GM23338 (cell line): ENCODE data around the gene NOP16. TPM values are rescaled to one million over a fixed set of nuclear protein-coding genes. Genes with fewer than 3 reads are reported as not detected.

Source experiments
- ATAC-seq: fragments of 200-7000 bp; cut with Tn5 transposase; 3 replicates; pipeline ENCODE4 v1.9.1; 2020
- DNase-seq: peaks from one replicate; pipeline ENCODE4 v3.0.0-alpha.2; 2015; ENCODE audit warnings: low spot score
- H2AFZ ChIP-seq: fragments of 200-600 bp; sonication (generic); 2 replicates; pipeline ENCODE4 v1.8.0; 2016; ENCODE audit warnings: antibody characterized with exemption, mild to moderate bottlenecking, moderate library complexity
- H3F3A ChIP-seq: fragments of 200-600 bp; sonication (generic); replicated peaks from 2 replicates; pipeline ENCODE4 v1.8.0; 2017; ENCODE audit warnings: antibody characterized with exemption, mixed run types, low read depth
- H3K27ac ChIP-seq: fragments of 200-600 bp; sonication (generic); 2 replicates; pipeline ENCODE4 v1.6.1; 2016; ENCODE audit warnings: low read depth
- H3K27me3 ChIP-seq: fragments of 200-600 bp; sonication (generic); 2 replicates; pipeline ENCODE4 v1.8.0; 2016; ENCODE audit warnings: mild to moderate bottlenecking, mixed run types, moderate library complexity; ENCODE audit not compliant: insufficient read depth
- H3K36me3 ChIP-seq: fragments of 200-600 bp; sonication (generic); 2 replicates; pipeline ENCODE4 v1.8.0; 2016; ENCODE audit warnings: mild to moderate bottlenecking; ENCODE audit not compliant: insufficient read depth
- H3K4me1 ChIP-seq: fragments of 200-600 bp; sonication (generic); 2 replicates; pipeline ENCODE4 v1.8.0; 2016; ENCODE audit warnings: mild to moderate bottlenecking, moderate library complexity; ENCODE audit not compliant: insufficient read depth
- H3K4me2 ChIP-seq: fragments of 200-600 bp; sonication (generic); 2 replicates; pipeline ENCODE4 v1.7.1; 2017; ENCODE audit warnings: mixed run types
- H3K4me3 ChIP-seq: fragments of 200-600 bp; sonication (generic); 2 replicates; pipeline ENCODE4 v1.6.1; 2016; ENCODE audit warnings: mixed run types
- H3K79me2 ChIP-seq: fragments of 200-600 bp; sonication (generic); replicated peaks from 2 replicates; pipeline ENCODE4 v1.8.0; 2017; ENCODE audit warnings: mild to moderate bottlenecking; ENCODE audit not compliant: insufficient read depth
- H3K9me2 ChIP-seq: fragments of 200-600 bp; sonication (generic); 2 replicates; pipeline ENCODE4 v1.8.0; 2017; ENCODE audit not compliant: insufficient read depth
- H4K20me1 ChIP-seq: fragments of 200-600 bp; sonication (generic); replicated peaks from 2 replicates; pipeline ENCODE4 v1.8.0; 2017; ENCODE audit warnings: mild to moderate bottlenecking; ENCODE audit not compliant: insufficient read depth
- H3K27ac Mint-ChIP-seq: 2 replicates; pipeline ENCODE4 v1.8.0; 2020; ENCODE audit warnings: inconsistent platforms, mild to moderate bottlenecking, moderate library complexity, mixed read lengths
- H3K27me3 Mint-ChIP-seq: 3 replicates; pipeline ENCODE4 v1.8.0; 2022; ENCODE audit warnings: low read depth, mild to moderate bottlenecking, moderate library complexity, mixed read lengths, inconsistent platforms; ENCODE audit not compliant: insufficient read depth, poor library complexity
- H3K36me3 Mint-ChIP-seq: 3 replicates; pipeline ENCODE4 v1.8.0; 2021; ENCODE audit warnings: low read depth, mild to moderate bottlenecking, inconsistent platforms, moderate library complexity, mixed read lengths
- H3K4me1 Mint-ChIP-seq: 3 replicates; pipeline ENCODE4 v1.8.0; 2020; ENCODE audit warnings: mild to moderate bottlenecking, inconsistent platforms, mixed read lengths
- H3K4me3 Mint-ChIP-seq: 3 replicates; pipeline ENCODE4 v1.8.0; 2021; ENCODE audit warnings: moderate library complexity, mild to moderate bottlenecking, inconsistent platforms, mixed read lengths
- H3K9me3 Mint-ChIP-seq: 3 replicates; pipeline ENCODE4 v1.8.0; 2020; ENCODE audit warnings: moderate library complexity, mild to moderate bottlenecking, inconsistent platforms, mixed read lengths
- NANOG ChIP-seq: IDR thresholded peaks from 2 replicates; pipeline ENCODE4 v1.6.1; 2016; ENCODE audit warnings: antibody characterized with exemption, borderline replicate concordance
- POLR2AphosphoS5 ChIP-seq: IDR thresholded peaks from 2 replicates; pipeline ENCODE4 v1.6.1; 2016; ENCODE audit warnings: antibody characterized with exemption, low read depth
- STAT1 ChIP-seq: IDR thresholded peaks from one replicate; pipeline ENCODE4 v1.6.1; 2016; ENCODE audit warnings: antibody characterized with exemption; ENCODE audit not compliant: unreplicated experiment
- ZNF462 ChIP-seq: fragments of 250-450 bp; sonication (Bioruptor Pico); IDR thresholded peaks from 2 replicates; pipeline ENCODE4 v1.5.0; 2020; ENCODE audit warnings: mild to moderate bottlenecking, moderate library complexity
- polyA plus RNA-seq: library from polyadenylated mRNA; unstranded; fragments of >200 nt; fragmentation: Nextera tagmentation; extraction: Ambion mirVana; gene quantifications from 2 replicates; pipeline ENCODE4 v1.2.1, GENCODE V29; 2016
- total RNA-seq: library from RNA; depleted of rRNA; stranded (reverse); fragments of >200 nt; shearing (Covaris generic); gene quantifications from 2 replicates; pipeline ENCODE4 v1.2.3, GENCODE V29; 2014
- TF ChIP-seq, protein P1 (sequence below): IDR thresholded peaks from 2 replicates; pipeline ENCODE4 v1.6.1; 2016; ENCODE audit warnings: antibody characterized with exemption

Gene NOP16
- total and polyA plus RNA-seq, 2 experiments from 2014 or later = 43.4 to 181 TPM

- Mint-ChIP-seq H3K4me1 (peaks cover 3% of the 10 kb centered on the region; the same call in 2 of the 3 replicates), H3K27ac (no peak within 1 kb of the TSS), H3K9me3 (no peaks in the 10 kb centered on the region), H3K27me3 (peaks cover 44% of the 10 kb centered on the region), H3K36me3 (peaks cover 15% of the 10 kb centered on the region), H3K4me3 (peak within 1 kb of the TSS; percentile 72)
- no peak for TF ChIP-seq NANOG
- TF ChIP-seq, protein P1, sequence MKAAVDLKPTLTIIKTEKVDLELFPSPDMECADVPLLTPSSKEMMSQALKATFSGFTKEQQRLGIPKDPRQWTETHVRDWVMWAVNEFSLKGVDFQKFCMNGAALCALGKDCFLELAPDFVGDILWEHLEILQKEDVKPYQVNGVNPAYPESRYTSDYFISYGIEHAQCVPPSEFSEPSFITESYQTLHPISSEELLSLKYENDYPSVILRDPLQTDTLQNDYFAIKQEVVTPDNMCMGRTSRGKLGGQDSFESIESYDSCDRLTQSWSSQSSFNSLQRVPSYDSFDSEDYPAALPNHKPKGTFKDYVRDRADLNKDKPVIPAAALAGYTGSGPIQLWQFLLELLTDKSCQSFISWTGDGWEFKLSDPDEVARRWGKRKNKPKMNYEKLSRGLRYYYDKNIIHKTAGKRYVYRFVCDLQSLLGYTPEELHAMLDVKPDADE = no peak
- TF ChIP-seq STAT1 = no peak
- no peak for TF ChIP-seq ZNF462 (CRISPR knock-in tag)
- peak; percentile 42; the same call in 1 of the 2 replicates for TF ChIP-seq POLR2AphosphoS5
- peak within 1 kb of the TSS; percentile 96 for H2AFZ ChIP-seq
- no peaks in the 10 kb centered on the region for H3K9me2 ChIP-seq
- peak within 1 kb of the TSS; percentile 88 for H3K4me2 ChIP-seq
- H3K4me3 ChIP-seq = peak within 1 kb of the TSS; percentile 83
- H3F3A ChIP-seq = no peaks in the 10 kb centered on the region
- H3K27me3 ChIP-seq = peaks cover 57% of the 10 kb centered on the region
- H4K20me1 ChIP-seq = peaks cover 5% of the 10 kb centered on the region; the same call in 1 of the 2 replicates
- DNase-seq = peak; percentile 65
- H3K36me3 ChIP-seq = no peaks in the 10 kb centered on the region
- peaks cover 3% of the 10 kb centered on the region; the same call in 1 of the 2 replicates for H3K4me1 ChIP-seq
- ATAC-seq = peak; percentile 51
- peaks cover 6% of the 10 kb centered on the region for H3K79me2 ChIP-seq
- H3K27ac ChIP-seq = no peak within 1 kb of the TSS
Measured at GRCh38 chr5:176365351-176366231, 22.8 kb downstream of the NOP16 start, which contains the start of gene ARL10. ARL10 (plus strand) TSS chr5:176365487; CDS start chr5:176365564, 77 bp downstream.
